Epithelial cell of prostate (primary cell): Measurements from ENCODE around the gene P2RX1.
A peak's percentile ranks its signal among the peaks of the same experiment; 100 is the strongest.
"Not testable (repeated sequence)": the region's sequence is repeated elsewhere in the genome, so short reads cannot be mapped to it uniquely, and the experiment has no call there.

ENCODE experiments used
- DNase-seq: peaks from one replicate; pipeline ENCODE4 v3.0.0-alpha.2; 2011; ENCODE audit warnings: low read depth, low spot score
- H3K27ac ChIP-seq: fragments of 450-650 bp; 2 replicates; pipeline ENCODE4 v1.5.1; 2017; ENCODE audit warnings: mild to moderate bottlenecking

Gene P2RX1

DNA sequence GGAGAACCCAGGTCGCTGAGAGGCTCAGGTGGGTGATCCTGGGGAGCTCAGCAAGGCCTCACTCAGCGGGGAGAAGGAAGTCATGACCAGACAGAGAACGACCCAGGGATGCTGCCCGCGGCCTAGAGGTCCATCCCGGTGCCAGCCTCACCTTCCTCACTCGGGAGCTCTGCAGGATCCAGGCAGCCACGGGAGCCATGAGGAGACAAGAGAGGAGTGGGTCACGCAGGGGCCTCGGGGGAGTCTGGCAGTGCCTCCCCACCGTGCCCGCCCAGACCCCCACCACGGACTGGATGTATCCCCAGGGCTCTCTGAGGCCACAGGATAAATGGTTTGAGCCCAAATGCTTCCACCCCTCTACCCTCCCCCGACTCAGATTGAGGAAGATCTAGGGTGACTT lies 37.3 kb upstream of the P2RX1 start:
- H3K27ac ChIP-seq, result no peak overlapping the region
- DNase-seq, result no peak

GRCh38 chr17:3952186-3952585 lies 35.9 kb upstream of the P2RX1 start:
- DNase-seq, result no peak
- no peak overlapping the region for H3K27ac ChIP-seq

- DNase-seq, result no peak
- H3K27ac ChIP-seq, result no peak overlapping the region
Measured at GRCh38 chr17:3951420-3951819, 35.2 kb upstream of the P2RX1 start.

- no peak for DNase-seq
- no peak overlapping the region for H3K27ac ChIP-seq
Measured at GRCh38 chr17:3951003-3951402, 34.7 kb upstream of the P2RX1 start.

DNA sequence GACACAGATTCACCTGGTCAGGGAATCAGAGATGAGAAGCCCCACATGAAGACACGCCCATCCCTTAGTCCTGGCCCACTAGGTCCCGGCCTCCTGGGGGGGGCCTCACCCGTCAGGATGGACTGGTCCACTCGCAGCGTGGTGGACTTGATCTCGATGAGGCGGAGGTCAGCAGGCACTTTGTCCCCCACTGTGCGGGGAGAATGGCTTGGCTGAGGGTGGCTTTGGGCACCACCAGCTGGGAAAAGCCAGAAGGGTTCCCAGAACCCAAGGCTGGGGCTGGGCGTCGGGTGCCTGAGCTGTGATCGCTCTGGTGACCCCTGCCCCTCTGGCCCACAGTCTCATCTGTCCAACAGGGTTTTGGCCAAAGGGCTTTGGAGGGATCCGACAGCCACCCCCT lies 34.3 kb upstream of the P2RX1 start:
- DNase-seq, result no peak

DNA sequence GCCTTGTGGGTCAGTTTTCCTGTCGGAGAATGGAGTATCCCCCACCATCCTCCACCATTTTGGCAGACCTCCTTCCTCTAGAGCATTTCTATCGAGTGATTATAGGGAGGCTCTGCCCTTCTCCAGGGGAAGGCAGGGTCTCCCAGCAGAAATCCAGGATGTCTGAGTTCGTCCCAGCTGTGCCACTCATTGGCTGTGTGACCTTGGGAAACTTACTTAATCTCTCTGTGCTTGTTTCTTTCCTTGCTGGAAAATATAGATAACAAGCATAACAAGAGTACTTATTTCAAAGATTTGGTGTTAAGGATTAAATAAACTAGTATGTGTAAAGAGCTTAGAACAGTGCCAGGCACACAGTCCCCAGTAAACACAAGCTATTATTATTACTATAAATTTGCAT lies 33.2 kb upstream of the P2RX1 start:
- DNase-seq, result no peak

More for the DNA sequence above, 34.3 kb upstream of the P2RX1 start:
- no peak overlapping the region for H3K27ac ChIP-seq

GRCh38 chr17:3948551-3948950 lies 32.3 kb upstream of the P2RX1 start:
- not testable (repeated sequence) for DNase-seq, H3K27ac ChIP-seq

More for the DNA sequence above, 33.2 kb upstream of the P2RX1 start:
- H3K27ac ChIP-seq, result no peak overlapping the region

DNA sequence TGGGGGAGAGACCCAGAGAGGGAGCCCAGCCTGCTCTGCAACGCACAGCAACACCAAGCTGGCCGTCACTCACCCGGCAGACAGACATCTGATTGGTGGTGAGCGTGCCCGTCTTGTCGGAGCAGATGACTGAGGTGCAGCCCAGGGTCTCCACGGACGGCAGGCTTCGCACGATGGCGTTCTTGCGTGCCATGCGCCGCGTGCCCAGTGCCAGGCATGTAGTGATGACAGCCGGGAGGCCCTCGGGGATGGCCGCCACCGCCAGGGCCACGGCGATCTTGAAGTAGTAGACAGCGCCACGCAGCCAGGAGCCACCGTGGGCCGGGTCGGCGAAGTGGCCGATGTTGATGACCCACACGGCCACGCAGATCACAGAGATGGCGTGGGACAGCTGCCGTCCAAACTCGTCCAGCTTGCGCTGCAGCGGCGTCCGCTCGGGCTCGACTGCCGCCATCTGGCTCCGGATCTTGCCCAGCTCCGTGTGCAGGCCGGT lies 31.1 kb upstream of the P2RX1 start:
- no peak overlapping the region for H3K27ac ChIP-seq
- DNase-seq, result no peak

GRCh38 chr17:3946711-3947235 lies 30.5 kb upstream of the P2RX1 start:
- H3K27ac ChIP-seq, result no peak overlapping the region
- no peak for DNase-seq

DNA sequence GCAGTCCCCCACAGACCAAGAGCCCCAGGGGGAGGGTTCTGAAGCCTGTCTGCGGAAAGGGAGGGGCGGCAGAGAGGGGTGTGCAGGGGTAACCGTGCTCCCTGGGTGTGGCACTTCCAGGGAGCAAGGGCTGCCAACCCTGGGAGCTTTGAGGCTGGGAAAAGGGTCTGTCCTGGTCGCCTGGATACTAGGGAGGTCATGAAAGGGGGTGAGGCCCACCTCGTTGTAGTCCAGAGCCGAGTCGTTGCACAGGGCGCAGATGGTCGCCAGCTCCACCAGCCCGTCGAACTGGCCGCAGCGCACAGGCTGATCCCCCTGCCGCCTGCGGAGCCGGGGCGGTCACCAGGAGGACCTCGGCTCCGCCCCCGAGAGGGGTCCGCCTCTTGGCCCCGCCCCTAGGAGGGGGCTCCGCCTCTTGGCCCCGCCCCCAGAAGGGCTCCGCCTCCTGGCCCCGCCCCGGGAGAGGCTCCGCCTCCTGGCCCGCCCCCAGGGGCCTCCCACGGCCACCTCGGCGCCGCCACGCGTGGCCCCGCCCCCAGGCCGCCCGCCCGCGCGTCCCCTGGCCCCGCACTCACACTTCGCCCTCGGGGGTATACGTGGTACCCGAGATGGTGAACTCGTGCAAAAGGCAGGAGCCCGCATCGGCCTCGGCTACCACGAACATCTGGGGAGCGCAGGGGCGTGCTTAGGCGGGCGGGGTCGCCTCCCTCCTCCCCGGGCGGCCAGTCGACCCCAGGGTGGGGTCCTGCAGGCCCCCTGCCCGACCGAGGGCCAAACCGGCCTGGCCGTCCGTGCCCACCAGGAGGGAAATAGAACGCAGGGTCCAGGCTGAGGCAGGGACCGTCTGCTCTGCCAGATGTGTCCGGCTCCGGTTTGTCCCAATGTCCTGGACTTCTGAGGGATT lies 28.5 kb upstream of the P2RX1 start:
- H3K27ac ChIP-seq, result no peak overlapping the region
- DNase-seq, result no peak

DNA sequence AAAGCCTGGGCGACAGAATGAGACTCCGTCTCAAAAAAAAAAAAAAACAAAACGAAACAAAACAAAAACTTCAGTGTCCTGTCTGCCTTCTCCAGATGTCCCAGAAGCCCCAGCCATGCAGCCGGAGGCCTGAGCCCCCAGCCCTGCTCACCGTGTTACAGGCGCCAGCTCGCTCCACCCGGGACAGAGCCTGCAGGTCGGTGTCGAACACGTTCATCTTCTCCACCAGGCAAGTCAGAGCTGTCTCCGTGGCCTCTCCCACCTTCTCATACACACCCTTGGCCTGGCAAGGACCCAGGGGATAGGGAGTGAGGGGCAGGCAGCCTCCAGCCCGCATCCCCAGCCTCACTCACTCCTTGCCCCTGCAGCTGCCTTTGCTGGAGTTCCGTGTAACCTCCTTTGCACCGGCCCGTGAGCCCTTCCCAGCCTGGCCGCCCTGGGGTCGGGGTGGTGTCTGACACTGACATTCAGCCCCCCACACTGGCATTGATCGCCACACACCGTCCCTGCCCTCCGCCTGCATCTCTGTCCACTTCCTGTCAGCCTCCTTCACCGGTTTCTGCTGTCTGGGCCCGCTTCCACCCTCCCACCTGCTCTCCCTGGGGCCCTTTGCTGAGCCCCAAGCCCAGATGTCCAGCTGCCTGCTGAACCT lies 27.1 kb upstream of the P2RX1 start:
- no peak overlapping the region for H3K27ac ChIP-seq
- DNase-seq, result no peak

DNA sequence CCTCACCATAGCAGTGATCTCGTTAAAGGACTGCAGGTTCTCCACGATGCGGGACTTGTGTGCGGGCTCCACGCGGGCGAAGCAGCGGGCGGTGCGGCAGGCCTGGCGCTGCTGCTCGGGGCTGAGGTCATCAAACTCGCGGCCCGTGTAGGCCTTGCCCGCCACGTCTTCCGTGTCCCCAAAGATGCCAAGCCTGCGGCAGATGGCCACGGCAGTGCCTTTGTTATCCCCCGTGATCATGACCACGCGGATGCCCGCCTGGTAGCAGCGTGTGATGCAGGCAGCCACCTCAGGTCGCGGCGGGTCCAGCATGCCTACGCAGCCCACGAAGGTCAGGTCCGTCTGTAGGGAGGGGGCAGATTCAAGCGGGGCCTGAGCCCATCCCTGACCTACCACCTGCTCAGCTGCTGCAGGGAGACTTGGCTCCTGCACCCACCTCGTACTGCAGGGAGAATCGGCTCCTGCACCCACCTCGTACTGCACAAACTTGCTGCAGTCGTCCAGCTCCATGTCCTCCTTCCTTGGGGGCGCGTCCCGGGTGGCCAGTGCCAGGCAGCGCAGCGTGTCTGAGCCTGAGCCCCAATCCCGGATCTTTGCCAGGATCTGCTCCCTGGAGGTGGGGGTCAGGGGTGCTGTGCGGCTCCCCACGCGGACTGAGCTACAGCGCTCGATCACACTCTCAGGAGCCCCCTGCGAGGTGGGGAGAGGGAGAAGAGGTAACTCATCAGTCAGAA lies 24.9 kb upstream of the P2RX1 start:
- no peak overlapping the region for H3K27ac ChIP-seq
- no peak for DNase-seq

- DNase-seq, result no peak
- no peak overlapping the region for H3K27ac ChIP-seq
Measured at GRCh38 chr17:3937359-3937758, 21.1 kb upstream of the P2RX1 start.

GRCh38 chr17:3935825-3936355 lies 19.6 kb upstream of the P2RX1 start:
- no peak overlapping the region for H3K27ac ChIP-seq
- peak; percentile 45 for DNase-seq

GRCh38 chr17:3935140-3935542 lies 18.9 kb upstream of the P2RX1 start:
- H3K27ac ChIP-seq, result no peak overlapping the region
- DNase-seq, result peak; percentile 31

DNA sequence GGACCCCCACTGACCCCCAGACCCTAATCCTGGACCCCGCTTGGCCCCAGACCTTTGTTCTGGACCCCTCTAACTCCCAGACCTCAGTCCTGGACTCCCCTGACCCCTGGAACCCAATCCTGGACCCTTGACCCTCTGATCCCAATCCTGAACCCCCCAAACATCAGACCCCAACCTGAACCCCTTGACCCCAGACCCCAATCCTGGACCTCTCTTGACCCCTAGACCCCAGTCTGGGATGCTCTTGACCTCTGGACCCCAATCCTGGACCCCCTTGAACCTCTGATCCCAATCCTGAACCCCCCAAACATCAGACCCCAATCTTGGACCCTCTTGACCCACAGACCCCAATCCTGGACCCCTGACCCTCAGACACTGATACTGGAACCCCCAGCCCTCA lies 13.5 kb upstream of the P2RX1 start:
- no peak overlapping the region for H3K27ac ChIP-seq
- no peak for DNase-seq

DNA sequence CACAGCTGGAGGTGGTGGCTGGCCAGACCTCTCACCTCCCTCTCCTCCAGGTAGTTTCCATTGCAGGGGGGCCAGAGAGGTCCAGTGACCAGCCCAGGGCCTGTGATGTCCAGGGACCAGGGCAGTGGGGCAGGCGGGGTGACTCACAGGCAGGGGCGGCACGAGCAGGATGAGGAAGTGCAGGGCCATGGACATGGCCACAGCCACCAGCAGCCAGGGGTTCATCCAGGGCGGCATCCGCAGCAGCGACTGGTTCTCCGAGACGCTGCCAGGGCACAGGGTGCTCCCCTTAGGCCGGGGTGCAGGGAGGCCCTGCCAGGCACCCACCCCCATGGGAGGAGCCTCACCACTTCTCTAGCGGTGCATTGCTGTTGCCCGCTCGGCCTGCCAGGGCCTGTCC lies 12.9 kb upstream of the P2RX1 start:
- DNase-seq, result no peak
- no peak overlapping the region for H3K27ac ChIP-seq

GRCh38 chr17:3928406-3928805 lies 12.1 kb upstream of the P2RX1 start:
- H3K27ac ChIP-seq, result no peak overlapping the region

DNA sequence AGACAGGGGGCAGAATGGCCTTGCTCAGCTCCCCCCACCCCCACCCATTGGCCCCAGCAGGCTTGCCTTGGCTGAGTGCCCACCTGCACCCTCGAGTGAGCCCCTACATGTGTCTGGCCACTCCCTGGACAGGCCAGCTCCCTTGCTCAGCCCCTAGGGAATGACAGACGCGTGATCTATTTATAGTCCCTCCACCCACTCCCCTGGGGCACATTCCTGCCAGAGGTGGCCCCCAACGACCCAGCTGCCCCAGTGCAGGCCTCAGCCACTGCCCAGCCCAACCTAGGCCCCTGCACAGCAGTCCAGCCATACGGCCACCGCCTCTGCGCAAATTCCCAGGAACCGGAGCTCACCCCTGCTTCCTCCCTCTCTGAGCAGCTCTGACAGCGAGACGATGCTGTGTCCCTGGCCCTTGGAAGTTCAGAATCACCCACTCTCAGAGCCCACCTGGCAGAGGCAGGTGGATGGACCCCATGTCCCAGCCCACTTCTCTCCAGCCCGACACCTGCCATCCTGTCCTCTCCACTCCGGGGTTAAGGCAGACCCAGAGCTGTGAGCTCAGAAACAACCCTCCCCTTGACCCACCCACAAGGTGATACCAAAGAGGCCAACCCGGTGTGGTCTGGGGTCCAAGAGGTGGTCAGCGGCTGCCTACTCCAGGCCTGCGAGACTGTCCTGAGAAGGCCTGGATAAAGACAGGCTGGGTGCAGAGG lies 11.5 kb upstream of the P2RX1 start:
- DNase-seq, result no peak
- no peak overlapping the region for H3K27ac ChIP-seq

More at GRCh38 chr17:3928406-3928805, 12.1 kb upstream of the P2RX1 start:
- DNase-seq, result no peak
